Esophagus mucosa (tissue), 1 donor: Measurements from ENCODE around the gene OR13C4. TPM values are rescaled to one million over a fixed set of nuclear protein-coding genes. Genes with fewer than 3 reads are reported as not detected.

Experiments used
- total RNA-seq: library from RNA; stranded (reverse); gene quantifications from one replicate; pipeline ENCODE4 v1.2.4, GENCODE V29; 2023
- donor health status: DM: yes; HTN: yes; CAD: no.

Gene OR13C4
- total RNA-seq, 1 donor from 2014 or later = not detected

Other genes starting within 250 kb of the OR13C4 start
- not detected for gene OR13F1, start 22.9 kb downstream of the OR13C4 start, total RNA-seq
- not detected for gene OR13C3, start 9.6 kb upstream of the OR13C4 start, total RNA-seq
- gene OR13C8, start 42.0 kb upstream of the OR13C4 start, total RNA-seq = not detected
- not detected for gene OR13C5, start 72.2 kb upstream of the OR13C4 start, total RNA-seq
- not detected for gene OR13C2, start 78.4 kb upstream of the OR13C4 start, total RNA-seq
- gene OR13C9, start 91.0 kb upstream of the OR13C4 start, total RNA-seq = not detected
- not detected for gene OR13D1, start 167.3 kb upstream of the OR13C4 start, total RNA-seq
- gene NIPSNAP3A, start 220.5 kb upstream of the OR13C4 start, total RNA-seq = 22.9 TPM
- 0.76 TPM for gene NIPSNAP3B, start 236.9 kb upstream of the OR13C4 start, total RNA-seq